SH-SY5Y (cell line): Measurements from ENCODE around the gene GRIK2.

ENCODE experiments used
- GATA2 ChIP-seq: IDR thresholded peaks from 2 replicates; pipeline ENCODE4 v1.6.1; 2011; ENCODE audit warnings: mild to moderate bottlenecking, low read depth, low read length
- GATA3 ChIP-seq: IDR thresholded peaks from 2 replicates; pipeline ENCODE4 v1.6.1; 2011; ENCODE audit warnings: low read depth, mild to moderate bottlenecking, low read length, moderate library complexity

DNA sequence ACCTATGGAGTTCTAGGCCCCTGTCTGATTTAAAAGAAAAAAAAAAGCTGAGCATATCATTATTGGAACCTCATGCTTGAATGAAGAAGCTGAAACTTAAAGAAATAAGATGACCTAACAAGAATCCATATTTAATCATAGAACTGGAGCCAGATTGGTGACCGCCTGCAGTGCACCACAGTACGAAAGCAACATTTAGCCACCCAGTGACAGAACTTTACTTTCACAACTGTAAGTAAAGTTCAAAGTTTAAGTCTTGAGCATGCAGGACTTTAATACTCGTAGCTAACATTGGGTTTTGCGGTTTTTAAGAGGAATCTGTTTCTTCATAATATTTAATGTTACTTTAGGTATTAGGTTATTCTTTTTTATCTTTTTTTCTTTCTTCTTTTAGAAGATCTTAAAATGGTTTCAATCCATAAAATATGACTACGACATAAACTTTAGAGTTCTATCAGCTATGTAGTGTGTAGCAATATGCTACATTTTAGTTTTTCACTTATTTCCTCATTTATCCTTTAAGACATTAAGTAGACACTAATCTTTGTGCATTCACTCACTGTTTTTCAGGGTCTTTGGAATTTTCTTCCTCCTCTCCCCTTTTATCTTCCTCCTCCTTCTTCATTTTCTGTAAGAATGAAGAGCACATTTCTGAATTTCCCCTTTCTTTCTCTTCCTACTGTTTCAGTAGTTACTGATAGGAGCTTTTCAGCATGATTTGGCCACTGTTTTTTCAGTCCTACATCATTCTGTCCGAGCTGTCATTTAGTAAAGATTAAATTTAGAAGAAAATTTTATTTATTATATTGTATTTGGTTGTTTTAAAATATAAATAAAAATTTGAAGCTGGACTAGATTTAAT, 514.1 kb downstream of the GRIK2 start:
- no peak for TF ChIP-seq GATA2
- TF ChIP-seq GATA3 = no peak
